Fibroblast of skin of right quadriceps (primary cell): Measurements from ENCODE around the gene PCDHA11.
"Not testable (repeated sequence)": the region's sequence is repeated elsewhere in the genome, so short reads cannot be mapped to it uniquely, and the experiment has no call there.

ENCODE experiments used
- DNase-seq: peaks from one replicate; pipeline ENCODE4 v3.0.0-alpha.2; 2013

The PCDHA11 gene

GRCh38 chr5:140868721-140869554 lies at the start of gene PCDHA11:
PCDHA11 (plus strand) TSS chr5:140868957; CDS start chr5:140869104, 147 bp downstream.
- no peak for DNase-seq

GRCh38 chr5:140821375-140822280 lies 47.1 kb upstream of the PCDHA11 start, which contains the start of gene PCDHA5:
PCDHA5 (plus strand) TSS chr5:140821613.
- peak; percentile 4 for DNase-seq

- no peak for DNase-seq
These were observed 46.5 kb upstream of the PCDHA11 start for GRCh38 chr5:140822281-140822629.

- DNase-seq, result not testable (repeated sequence)
These were observed 45.8 kb upstream of the PCDHA11 start for GRCh38 chr5:140822969-140823368.

GRCh38 chr5:140823475-140823874 lies 45.3 kb upstream of the PCDHA11 start:
- DNase-seq, result no peak

- DNase-seq, result no peak
These were observed 40.9 kb upstream of the PCDHA11 start, which contains the start of gene PCDHA6 for GRCh38 chr5:140827704-140828361. PCDHA6 (plus strand) TSS chr5:140827960; CDS start chr5:140828092, 132 bp downstream.

- no peak for DNase-seq
These were observed 40.4 kb upstream of the PCDHA11 start for GRCh38 chr5:140828362-140828737.

- DNase-seq, result not testable (repeated sequence)
These were observed 39.0 kb upstream of the PCDHA11 start for GRCh38 chr5:140829511-140830501.

GRCh38 chr5:140833993-140834392 lies 34.8 kb upstream of the PCDHA11 start, which contains the start of gene PCDHA7:
PCDHA7 (plus strand) TSS chr5:140834269; CDS start chr5:140834384, 115 bp downstream.
- DNase-seq, result peak; percentile 9

- DNase-seq, result not testable (repeated sequence)
These were observed 34.2 kb upstream of the PCDHA11 start for GRCh38 chr5:140834439-140835008.

GRCh38 chr5:140835622-140836510 lies 32.9 kb upstream of the PCDHA11 start:
- DNase-seq, result no peak

GRCh38 chr5:140840978-140841962 lies 27.5 kb upstream of the PCDHA11 start, which contains the start of gene PCDHA8:
PCDHA8 (plus strand) TSS chr5:140841187; CDS start chr5:140841322, 135 bp downstream.
- DNase-seq, result no peak

GRCh38 chr5:140842798-140843733 lies 25.7 kb upstream of the PCDHA11 start:
- DNase-seq, result no peak

- DNase-seq, result not testable (repeated sequence)
These were observed 20.3 kb upstream of the PCDHA11 start, which contains the start of gene PCDHA9 for GRCh38 chr5:140848139-140849102. PCDHA9 (plus strand) TSS chr5:140848382; CDS start chr5:140848496, 114 bp downstream.

- not testable (repeated sequence) for DNase-seq
These were observed 18.7 kb upstream of the PCDHA11 start for GRCh38 chr5:140849831-140850634.
